Measurements from ENCODE around the gene PNPLA7.
A peak's percentile ranks its signal among the peaks of the same experiment; 100 is the strongest.

PNPLA7 gene

DNA sequence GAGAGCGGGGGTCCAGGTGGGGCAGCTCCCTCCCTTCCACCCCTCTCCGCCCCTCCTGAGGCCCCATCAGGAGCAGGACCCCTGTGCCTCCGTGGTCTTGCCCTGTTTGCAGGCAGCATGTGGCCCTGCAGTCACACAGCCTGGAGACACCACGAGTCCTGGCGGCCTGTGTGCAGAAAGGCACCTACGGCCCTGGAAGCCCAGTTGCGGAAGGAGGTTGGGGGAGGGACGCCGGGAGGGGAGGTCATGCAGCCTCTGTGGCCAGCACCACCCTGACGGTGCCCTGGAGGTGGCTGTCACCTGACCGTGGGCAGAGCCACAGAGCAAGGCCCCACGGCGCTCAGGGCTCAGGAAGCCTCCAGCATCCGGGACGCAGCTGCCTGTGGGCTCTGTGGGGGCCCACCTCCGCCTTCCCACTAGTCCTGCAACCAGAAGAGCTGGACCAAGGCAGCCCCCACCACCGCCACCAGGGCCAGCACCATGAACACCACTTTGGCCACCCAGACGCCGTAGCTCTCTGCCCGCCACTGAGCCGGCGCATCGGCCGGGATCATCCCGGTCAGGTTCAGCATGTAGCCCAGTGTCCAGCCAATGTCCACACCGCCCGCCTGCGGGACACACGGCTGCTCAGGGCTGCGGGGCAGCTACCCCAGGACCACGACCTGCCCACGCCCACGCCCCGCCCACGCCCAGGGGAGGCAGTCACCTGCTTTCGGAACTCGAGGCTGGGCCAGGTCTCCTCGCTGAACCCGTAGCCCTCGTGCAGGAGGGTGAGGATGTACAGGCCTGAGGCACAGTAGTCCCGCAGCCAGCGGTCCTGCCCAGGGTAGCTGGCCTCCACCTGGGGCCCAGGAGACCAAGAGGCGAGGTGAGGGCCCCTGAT lies 115.5 kb downstream of the PNPLA7 start:
- no peak for DNase-seq (ENCODE audit: low read depth)

DNA sequence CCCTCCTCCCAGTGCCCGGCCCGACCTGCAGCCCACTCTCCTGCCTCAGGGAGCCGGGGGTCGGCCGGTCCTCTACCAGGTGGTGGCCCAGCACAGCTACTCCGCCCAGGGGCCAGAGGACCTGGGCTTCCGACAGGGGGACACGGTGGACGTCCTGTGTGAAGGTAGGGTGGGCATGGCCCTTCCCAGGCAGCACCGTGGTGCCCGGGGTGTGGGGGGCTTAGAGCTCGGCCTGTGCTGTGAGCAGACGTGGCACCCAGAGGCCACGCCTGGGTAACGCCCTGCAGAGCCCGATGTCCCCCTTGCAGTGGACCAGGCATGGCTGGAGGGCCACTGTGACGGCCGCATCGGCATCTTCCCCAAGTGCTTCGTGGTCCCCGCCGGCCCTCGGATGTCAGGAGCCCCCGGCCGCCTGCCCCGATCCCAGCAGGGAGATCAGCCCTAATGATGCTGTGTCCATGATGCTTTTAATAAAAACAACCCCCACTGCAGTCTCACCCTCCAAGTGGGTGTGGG lies 116.2 kb downstream of the PNPLA7 start:
- DNase-seq (ENCODE audit: low read depth): no peak

DNA sequence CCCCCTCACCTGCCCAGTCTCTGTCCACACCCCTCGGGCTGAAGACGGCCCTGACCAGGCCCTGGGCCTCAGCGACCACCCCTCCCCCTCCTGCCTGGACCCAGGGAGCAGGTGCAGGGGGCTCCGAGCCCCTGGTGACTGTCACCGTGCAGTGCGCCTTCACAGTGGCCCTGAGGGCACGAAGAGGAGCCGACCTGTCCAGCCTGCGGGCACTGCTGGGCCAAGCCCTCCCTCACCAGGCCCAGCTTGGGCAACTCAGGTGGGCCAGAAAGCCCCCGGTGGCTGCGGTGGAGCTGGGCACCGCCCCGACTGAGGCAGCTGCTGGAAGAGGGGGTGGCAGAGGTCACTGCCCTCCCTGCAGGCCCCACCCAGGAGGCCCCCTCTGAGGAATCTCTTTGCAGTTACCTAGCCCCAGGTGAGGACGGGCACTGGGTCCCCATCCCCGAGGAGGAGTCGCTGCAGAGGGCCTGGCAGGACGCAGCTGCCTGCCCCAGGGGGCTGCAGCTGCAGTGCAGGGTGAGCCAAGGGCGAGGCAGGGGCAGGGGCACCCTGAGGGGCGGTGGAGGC lies 116.8 kb downstream of the PNPLA7 start:
- DNase-seq (ENCODE audit: low read depth): no peak

DNA sequence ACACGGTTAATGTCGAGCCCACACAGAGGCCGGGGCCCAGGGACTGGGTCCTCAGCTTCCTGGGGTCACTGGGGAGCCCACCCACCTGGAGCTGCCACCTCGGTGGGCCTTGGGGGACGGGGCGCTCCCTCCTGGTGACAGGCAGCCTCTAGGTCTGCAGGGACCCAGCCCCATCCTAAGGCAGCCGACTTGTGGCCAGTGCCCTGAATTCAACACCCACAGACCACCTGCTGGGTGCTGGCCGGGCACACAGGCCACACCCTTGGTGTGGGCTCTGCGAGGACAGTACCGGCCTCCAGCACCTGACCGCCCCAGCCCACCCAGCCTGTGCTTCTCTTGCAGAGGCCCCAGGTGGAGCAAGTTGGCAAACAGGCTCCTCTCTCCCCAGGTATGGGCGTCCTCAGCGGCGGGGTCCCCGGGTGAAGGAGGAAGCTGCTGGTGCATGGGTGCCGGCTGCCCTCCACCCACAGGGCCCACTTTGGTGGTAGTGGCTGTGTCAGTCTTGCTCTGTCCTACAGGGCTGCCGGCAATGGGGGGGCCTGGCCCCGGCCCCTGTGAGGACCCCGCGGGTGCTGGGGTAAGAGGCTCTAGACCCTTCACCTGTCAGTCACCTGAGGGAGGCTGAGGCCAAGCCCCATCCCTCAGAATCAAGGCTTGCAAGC lies 117.4 kb downstream of the PNPLA7 start:
- DNase-seq (ENCODE audit: low read depth): no peak

DNA sequence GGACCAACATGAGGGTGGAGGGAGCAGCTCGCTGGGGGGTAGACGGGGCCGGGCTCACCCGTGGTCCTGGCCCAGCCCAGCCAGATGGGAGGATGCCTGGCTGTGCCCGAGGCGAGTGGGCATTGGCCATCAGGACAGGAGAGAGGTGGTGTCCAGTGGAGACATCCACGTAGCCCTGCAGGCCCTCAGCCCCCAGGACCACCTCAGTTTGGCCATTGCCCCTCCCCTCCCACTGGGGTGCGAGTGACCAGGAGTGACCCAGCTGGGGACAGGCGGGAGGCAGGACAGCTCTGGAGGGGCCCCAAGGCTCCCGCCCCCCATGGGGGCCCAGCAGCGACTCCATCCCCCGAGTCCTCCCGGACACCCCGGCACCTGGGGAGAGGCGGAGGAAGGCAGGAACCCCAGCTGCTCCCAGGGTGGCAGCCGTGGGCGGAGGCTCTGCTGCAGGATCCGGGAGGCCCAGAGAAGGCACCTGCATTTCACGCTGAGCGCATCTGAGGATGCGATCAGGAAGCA lies 118.7 kb downstream of the PNPLA7 start:
- DNase-seq (ENCODE audit: low read depth): no peak

DNA sequence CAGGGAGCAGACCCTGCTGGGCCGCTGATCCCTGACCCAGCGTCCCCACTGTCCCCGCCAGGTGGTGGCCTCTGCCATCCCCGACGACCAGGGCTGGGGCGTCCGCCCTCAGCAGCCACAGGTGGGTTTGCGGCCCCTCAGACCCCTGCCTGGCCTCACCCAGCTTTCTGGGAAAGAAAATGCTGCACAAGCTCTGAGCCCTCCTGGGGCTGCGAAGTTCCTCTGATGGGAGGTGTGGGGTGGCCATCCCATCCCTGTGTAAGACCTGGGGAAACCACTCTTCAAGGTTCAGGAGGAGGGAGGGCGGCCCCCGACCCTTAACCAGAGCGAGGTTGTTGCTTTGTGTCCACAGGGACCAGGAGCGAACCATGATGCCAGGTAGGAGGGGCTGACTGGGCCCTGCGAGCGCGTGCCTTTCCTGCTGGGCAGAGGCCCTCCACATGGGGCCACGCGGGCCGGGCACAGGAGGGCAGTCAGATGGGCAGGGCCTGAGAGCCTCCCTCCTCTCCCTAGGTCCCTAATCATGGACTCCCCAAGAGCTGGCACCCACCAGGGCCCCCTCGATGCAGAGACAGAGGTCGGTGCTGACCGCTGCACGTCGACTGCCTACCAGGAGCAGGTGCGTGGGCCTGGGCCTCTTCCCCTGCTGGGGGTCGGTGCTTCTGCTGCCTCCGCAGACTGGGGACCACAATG lies 119.3 kb downstream of the PNPLA7 start:
- DNase-seq (ENCODE audit: low read depth): no peak

DNA sequence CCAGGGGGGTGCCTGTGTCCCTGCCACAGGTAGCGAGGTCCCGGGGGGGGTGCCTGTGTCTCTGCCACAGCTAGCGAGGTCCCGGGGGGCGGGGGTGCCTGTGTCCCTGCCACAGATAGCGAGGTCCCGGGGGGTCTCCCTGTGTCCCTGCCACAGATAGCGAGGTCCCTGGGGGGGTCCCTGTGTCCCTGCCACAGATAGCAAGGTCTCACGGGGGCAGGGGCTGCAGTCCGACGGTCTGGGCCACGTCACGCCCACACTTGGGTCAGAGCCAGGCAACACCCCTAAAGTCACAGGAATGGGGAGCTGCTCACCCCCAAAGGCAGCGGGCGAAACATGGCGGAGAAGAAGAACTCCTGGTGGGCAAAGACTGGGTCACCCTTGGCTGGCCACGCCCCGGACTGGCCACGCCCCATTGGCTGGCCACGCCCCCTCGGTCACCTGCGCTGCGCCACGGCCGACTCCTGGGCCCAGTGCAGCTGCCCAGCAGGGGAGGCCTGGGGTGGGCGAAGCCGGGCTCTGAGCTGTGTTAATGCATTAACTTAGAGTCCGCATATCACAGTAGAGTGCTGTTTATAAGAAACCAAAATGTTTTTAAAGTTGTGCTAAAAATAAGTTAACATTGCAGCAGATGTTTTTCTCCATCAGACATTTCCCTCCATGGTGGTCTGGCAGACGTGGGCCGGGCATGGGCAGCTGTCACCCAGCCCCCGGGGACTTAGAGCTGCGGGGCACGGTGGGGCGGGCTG lies 120.1 kb downstream of the PNPLA7 start:
- no peak for DNase-seq (ENCODE audit: low read depth)

DNA sequence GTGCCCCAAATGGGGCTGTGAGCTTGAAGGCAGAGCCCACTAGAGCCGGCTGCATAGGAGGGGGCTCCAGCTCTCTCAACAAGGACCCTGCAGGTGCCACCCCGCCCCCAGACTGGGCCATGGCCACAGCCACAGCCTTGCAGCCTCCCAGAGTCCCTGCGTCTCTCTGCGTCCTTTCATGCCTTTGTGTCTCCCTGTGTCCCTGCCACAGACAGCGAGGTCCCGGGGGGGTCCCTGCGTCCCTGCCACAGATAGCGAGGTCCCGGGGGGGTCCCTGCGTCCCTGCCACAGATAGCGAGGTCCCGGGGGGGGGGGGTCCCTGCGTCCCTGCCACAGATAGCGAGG lies 120.7 kb downstream of the PNPLA7 start:
- DNase-seq (ENCODE audit: low read depth): no peak

DNA sequence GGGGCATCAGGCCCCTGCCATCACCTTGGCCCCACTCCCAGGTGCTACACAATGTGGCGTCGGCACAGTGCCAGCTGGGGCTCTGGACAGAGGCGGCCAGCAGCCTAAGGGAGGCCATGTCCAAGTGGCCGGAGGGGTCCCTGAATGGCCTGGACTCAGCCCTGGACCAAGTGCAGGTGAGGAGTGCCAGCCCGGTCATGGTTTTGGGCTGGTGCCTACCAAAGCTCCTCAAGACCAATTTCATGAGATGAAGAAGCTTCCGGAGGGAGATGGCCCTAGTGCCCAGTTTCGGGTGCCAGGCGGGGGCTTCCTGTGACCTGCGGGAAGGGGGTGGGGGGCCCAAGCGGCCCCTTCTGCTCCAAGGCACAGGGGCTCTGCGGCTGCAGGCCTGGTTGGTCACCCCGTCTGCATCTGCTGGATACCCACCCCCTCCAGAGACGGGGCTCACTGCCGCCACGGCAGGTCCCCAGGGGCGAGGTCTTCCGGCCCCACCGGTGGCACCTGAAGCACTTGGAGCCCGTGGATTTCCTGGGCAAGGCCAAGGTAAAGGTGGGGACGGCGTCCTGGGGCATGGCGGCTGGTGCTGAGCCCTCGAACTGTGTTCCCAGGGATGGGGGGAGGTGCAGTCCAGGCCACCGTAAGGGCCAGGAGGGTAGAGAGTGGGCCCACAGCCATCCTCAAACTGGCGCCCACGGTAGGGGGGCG lies 121.2 kb downstream of the PNPLA7 start:
- DNase-seq (ENCODE audit: low read depth): no peak

DNA sequence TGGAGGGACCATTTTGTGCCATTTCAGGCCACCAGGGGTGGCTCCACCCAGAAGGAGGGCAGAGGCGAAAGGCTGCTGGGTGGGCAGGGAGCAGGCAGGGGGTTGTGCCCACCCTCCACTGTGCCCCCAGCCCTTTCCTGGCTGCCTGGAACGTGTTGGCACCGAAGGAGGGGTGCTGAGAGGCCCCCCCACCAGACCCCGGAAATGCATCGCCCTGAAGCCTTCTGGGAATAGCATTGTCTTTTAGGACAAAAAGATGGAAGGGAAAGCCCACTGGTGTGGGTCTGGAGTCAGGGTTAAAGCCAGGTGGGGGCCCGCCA lies 121.9 kb downstream of the PNPLA7 start:
- DNase-seq (ENCODE audit: low read depth): no peak

DNA sequence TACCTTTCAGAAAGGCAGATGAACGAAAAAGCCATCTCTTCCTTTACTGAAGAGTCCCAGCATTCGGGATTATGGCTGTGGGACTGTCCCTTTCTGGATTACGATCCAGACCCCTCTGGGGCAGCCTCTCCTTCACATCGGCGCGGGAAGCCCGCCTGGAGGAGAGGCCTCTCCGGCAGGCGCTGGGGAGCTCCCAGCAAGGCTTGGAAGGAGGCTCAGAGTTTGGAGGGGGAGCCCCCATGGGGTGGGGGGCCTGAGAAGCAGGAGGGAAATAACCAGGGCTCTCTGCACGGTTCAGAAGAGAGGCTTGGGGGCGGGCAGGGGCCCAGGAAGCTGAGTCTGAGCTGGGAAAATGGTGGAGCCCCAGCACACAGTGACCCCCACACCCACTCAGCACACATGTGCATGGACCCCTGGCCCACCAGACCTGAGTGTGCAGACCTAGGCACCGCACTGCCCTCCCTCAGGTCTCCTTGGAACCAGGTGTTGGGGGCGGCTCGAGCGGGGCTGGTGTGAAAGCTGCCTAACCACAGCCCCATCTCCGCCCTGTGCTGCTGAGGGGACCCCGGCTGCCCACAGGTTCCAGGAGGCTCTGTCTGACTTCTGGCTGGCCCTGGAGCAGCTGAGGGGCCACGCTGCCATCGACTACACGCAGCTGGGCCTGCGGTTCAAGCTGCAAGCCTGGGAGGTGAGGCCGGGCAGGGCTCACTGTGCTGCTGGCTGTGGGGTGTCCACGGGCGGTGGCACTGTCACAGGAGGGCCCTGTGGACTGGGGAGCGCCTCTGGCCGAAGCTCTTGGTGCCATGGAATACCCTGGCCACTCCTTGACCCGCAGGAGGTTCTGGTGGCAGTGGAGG lies 122.5 kb downstream of the PNPLA7 start:
- no peak for DNase-seq (ENCODE audit: low read depth)

DNA sequence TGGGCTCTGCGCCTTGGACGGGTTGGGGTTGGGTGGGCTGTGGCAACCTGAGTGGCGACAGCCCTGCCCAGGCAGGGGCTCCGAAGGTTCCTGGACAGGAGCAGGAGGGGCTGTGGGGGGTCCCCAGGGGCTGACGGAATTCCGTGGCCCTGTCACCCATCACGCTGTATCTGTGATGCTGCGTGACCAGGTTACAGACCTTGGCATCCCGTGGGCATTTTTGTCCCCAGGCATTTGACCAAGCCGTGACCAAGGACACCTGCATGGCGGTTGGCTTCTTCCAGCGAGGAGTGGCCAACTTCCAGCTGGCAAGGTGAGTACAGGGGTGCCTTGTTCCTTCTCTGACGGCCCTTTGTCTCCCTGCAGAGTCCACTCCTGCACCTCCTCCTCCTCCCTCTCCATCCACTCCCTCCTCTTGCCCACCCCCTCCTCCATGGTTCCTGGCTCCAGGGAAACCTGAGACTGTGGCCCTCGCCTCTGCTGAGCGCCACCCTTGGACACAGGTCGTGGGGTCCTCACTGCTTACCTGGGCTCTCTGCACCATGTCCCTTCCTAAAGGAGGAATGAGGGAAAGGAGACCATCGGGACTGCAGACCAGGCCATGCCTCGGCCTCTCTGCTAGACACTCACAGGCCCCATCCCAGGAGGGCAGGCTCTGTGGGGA lies 124.1 kb downstream of the PNPLA7 start:
- DNase-seq (ENCODE audit: low read depth): no peak

DNA sequence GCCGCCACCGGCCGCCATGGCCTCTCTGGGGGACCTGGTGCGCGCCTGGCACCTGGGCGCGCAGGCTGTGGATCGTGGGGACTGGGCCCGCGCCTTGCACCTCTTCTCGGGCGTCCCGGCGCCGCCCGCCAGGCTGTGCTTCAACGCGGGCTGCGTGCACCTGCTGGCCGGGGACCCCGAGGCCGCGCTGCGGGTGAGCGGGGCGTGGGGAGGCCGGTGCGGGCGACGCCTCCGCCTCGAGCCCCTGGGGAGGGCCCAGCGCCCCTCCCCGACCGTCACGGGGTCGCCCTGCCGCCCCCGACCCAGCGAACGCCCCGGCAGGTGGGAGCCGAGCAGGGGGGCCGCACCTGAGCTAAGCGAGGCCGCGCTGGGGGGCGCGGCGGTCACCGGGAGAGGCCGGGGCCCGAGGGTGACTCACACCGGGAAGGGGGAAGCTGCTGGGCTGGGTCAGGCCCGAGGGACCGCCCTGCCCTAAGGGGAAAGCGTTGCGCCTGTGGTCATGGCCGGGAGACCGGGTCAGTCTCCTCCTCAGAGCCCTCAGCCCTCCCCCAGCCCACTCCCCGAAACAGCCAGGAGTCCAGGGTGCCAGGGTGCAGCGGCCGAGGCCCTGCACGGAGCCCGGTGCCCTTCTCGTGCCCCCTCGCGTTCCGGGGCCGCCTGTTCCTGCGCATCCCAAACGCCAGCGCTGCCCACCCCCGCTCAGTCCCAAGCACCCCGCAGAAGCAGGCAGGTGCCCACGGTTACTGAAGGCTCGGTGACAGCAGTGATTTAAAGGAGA lies 126.5 kb downstream of the PNPLA7 start:
- no peak for DNase-seq (ENCODE audit: low read depth)

DNA sequence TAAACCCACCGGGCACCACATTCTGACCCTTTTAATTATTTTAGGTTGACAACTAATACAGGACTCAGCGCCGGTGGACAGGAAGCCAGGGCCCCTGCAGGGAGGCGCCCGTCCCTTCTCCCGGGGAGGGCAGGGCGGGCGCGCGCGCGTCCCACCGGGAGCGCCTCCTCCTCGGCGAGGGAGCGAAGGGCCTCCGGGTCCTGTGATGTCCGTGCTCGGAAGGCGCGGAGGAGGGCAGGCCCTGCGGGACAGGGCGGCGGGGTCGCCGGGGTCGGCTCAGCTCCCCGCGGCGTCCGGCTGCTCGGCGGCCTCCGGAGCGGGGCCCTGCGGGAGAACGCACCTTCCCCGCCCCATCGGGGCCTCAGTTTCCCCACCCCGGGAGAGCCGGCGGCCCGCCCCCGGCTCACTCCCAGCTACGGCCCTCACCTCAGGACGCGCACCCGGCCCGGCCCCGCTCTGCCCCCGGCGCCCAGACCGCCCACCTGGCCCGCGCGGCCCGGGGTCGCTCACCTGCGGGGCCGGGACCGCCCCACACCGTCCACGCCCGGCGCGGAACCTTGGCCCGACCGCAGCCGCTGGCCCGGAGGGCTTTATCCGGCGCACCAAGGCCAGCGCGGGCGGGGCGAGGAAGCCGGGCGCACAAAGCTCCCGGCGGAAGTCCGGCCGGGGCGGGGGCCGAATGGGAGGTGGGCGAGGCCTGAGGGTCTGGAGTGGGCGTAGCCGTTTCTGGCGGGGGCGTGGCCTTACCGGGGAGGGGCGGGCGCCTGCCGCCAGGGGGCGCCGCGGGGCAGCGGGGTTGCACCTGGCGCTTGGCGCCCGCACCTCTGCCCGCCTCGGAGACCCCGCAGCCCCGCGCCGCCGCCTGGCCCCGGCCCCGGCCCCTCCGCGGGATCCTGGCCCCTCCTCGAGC lies 127.3 kb downstream of the PNPLA7 start, which contains the start of the genes EXD3 and NOXA1:
EXD3 (minus strand) TSS at position 559 of the 910 bp plus-strand sequence. CDS start 27,805 bp downstream, outside the sequence.
NOXA1 (plus strand) TSS at position 790 of the 910 bp plus-strand sequence. CDS start 137 bp downstream, outside the sequence.
- DNase-seq (ENCODE audit: low read depth): peak; percentile 91

DNA sequence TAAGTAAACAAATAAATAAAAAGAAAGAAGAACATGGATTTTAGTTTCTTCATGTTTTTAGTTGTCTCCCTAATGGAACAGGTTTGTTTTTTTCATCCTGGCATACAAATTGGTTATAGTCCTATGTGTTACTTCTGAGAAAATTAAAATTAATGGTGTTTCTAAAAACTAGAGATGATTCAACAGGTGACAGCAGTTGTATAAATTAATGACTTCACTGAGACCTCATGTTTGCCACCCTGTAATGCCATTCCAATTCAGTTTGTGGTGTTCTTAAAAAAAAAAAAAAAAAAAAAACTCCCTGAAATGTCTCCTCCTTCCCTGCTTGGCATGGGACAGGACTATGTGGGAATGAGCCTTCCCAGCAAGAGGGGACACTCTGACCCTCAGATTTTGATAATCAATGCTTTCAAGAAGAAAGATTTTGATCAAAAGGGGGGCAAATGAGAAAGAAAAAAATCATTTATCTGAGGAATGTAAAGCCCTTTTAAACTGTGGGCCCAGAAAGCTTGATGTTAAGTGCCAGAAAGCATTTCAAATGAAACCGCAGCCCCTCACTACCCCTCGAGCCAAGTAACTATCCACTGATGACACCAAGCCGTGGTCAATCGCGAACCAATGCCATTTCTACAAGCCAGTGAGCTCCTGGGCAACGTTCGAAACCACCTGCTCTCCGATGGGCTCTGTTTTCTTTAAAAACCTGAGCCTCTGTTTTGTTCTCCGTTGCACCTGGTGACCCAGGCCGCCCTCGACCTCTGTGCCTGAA lies 128.2 kb downstream of the PNPLA7 start:
- no peak for DNase-seq (ENCODE audit: low read depth)

DNA sequence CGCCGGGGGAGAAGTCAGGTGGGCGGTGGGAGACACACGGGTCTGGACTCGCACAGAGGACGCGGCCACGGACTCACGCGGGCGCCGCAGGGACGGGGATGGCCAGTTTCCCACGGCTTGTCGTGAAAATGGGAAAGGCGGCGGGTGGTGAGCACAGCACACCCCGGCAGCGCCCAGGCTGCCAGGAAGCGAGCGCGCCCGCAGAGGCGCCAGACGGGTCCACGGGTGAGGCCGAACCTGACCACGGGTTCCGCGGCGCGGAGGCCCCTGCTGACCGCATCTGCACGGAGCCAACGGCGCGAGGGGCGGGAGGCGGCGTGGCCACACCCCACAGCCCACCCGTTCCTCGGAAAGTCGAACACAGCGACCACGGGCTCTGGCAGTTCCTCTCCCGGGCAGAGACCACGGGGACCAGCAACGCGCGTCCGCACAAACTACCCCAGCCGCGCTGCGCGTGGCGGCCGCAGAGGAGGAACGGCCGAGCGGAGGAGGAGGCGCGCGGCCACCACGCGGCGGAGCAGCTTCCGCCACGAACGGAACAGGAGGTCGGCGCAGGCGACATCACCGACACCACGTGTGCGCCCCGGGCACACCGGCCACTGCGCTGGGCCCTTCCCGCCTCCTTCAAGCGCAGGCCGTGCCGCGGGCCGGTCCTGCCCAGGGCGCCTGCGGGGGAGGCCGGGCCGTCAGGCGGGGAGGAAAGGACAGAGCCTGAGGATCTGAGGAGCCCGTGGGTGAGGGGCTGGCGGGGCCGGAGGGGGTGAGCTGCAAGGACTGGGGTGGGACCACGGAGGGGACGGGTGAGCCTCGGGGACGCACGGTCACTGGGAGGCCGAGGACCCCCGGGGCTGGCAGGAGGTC lies 132.8 kb downstream of the PNPLA7 start:
- no peak for DNase-seq (ENCODE audit: low read depth)
